ENCODE results near the gene LNPEP. TPM values are rescaled to one million over a fixed set of nuclear protein-coding genes. Genes with fewer than 3 reads are reported as not detected.
A peak's percentile ranks its signal among the peaks of the same experiment; 100 is the strongest.

The LNPEP gene
- 10 to 100 TPM; 64.6 to 71.2 (median 65.1) TPM for total RNA-seq

GRCh38 chr5:96935559-96936430, at the start of gene LNPEP:
Gene LNPEP, plus strand, starts transcription at chr5:96936080. Its CDS starts 76 bp downstream, at chr5:96936156.
- Histone ChIP-seq H3K4me1 (peaks cover 0 to 7% of the 10 kb centered on the region in 2 donors), H3K27ac (peak within 1 kb of the TSS; percentile 95 to 96), H3K36me3 (no peaks in the 10 kb centered on the region), H3K9me3 (no peaks in the 10 kb centered on the region), H3K4me3 (peak within 1 kb of the TSS; percentile 79 to 91 (median 89)), H3K27me3 (no peaks in the 10 kb centered on the region)
- intact Hi-C loops (cut with DNase I; ENCODE audit: low total_unique reads), result no loop called here
- DNase-seq (ENCODE audit: low spot score in 2 of 2), result peak; percentile 93 to 96
- TF ChIP-seq POLR2A (IDR thresholded peaks at IDR 0.05), result peak; percentile 63
- peak in 1 of 3 donors; percentile 9 for TF ChIP-seq CTCF (IDR thresholded peaks at IDR 0.05)
- TF ChIP-seq POLR2AphosphoS5 (IDR thresholded peaks at IDR 0.05), result peak; percentile 44 to 83 (median 64)

- no peak overlapping the region for H3K27ac ChIP-seq
- no peaks in the 10 kb centered on the region for H3K9me3 ChIP-seq
- no peak overlapping the region for H3K4me3 ChIP-seq
- no peaks in the 10 kb centered on the region for H3K4me1 ChIP-seq
- H3K36me3 ChIP-seq, result no peaks in the 10 kb centered on the region
- TF ChIP-seq POLR2A (IDR thresholded peaks at IDR 0.05), result no peak
- TF ChIP-seq POLR2AphosphoS5 (IDR thresholded peaks at IDR 0.05), result no peak
- TF ChIP-seq CTCF (IDR thresholded peaks at IDR 0.05), result no peak
- intact Hi-C loops (cut with DNase I; ENCODE audit: low total_unique reads), result no loop called here
- H3K27me3 ChIP-seq, result no peaks in the 10 kb centered on the region
- DNase-seq (ENCODE audit: low spot score in 2 of 2), result no peak
These were observed 42.5 kb upstream of the LNPEP start for GRCh38 chr5:96893342-96893741.

- Histone ChIP-seq H3K9me3 (no peaks in the 10 kb centered on the region), H3K36me3 (no peaks in the 10 kb centered on the region), H3K27me3 (no peaks in the 10 kb centered on the region), H3K4me3 (no peak overlapping the region), H3K4me1 (no peaks in the 10 kb centered on the region), H3K27ac (no peak overlapping the region)
- intact Hi-C loops (cut with DNase I; ENCODE audit: low total_unique reads), result no loop called here
- TF ChIP-seq CTCF (IDR thresholded peaks at IDR 0.05) (no peak), POLR2A (IDR thresholded peaks at IDR 0.05) (no peak), POLR2AphosphoS5 (IDR thresholded peaks at IDR 0.05) (no peak)
- no peak for DNase-seq (ENCODE audit: low spot score in 2 of 2)
These were observed 39.6 kb upstream of the LNPEP start for GRCh38 chr5:96896276-96896675.

GRCh38 chr5:96896806-96897205, 39.1 kb upstream of the LNPEP start:
- TF ChIP-seq POLR2A (IDR thresholded peaks at IDR 0.05) (no peak), CTCF (IDR thresholded peaks at IDR 0.05) (no peak), POLR2AphosphoS5 (IDR thresholded peaks at IDR 0.05) (no peak)
- Histone ChIP-seq H3K9me3 (no peaks in the 10 kb centered on the region), H3K4me3 (no peak overlapping the region), H3K36me3 (no peaks in the 10 kb centered on the region), H3K27me3 (no peaks in the 10 kb centered on the region), H3K27ac (no peak overlapping the region), H3K4me1 (no peaks in the 10 kb centered on the region)
- DNase-seq (ENCODE audit: low spot score in 2 of 2), result no peak
- intact Hi-C loops (cut with DNase I; ENCODE audit: low total_unique reads), result no loop called here

GRCh38 chr5:96901384-96901783, 34.5 kb upstream of the LNPEP start:
- Histone ChIP-seq H3K9me3 (no peaks in the 10 kb centered on the region), H3K4me1 (no peaks in the 10 kb centered on the region), H3K27me3 (no peaks in the 10 kb centered on the region), H3K4me3 (no peak overlapping the region), H3K27ac (no peak overlapping the region), H3K36me3 (peaks cover 5% of the 10 kb centered on the region)
- TF ChIP-seq POLR2A (IDR thresholded peaks at IDR 0.05) (no peak), POLR2AphosphoS5 (IDR thresholded peaks at IDR 0.05) (no peak), CTCF (IDR thresholded peaks at IDR 0.05) (no peak)
- intact Hi-C loops (cut with DNase I; ENCODE audit: low total_unique reads), result no loop called here
- no peak for DNase-seq (ENCODE audit: low spot score in 2 of 2)

Data from breast epithelium (tissue), 4 donors.